ENCODE data around the gene RAB1B. TPM values are rescaled to one million over a fixed set of nuclear protein-coding genes. Genes with fewer than 3 reads are reported as not detected.
A peak's percentile ranks its signal among the peaks of the same experiment; 100 is the strongest.

RAB1B gene
- total RNA-seq (2021; ENCODE audit: unreplicated experiment) = 148 TPM
- polyA plus RNA-seq (2012) = 167 and 174 TPM in 2 replicates
- Bru-seq, nascent RNA = percentile 77 among the genes with signal in this experiment
- BruChase-seq, experiment 1, labeled RNA remaining after a 6-hour chase = percentile 92 among the genes with signal in this experiment
- percentile 85 among the genes with signal in this experiment for BruChase-seq, experiment 2, labeled RNA remaining after a 2-hour chase
- long read RNA-seq, transcript RAB1B-201 (6 exons, 2,007 nt) = major isoform, 46 of 84 reads
- long read RNA-seq, partial matches to known transcripts = 31 of 84 reads
- long read RNA-seq, other reads (novel, unspliced or antisense) = 7 of 84 reads

- H2AFZ ChIP-seq (ENCODE audit: low read depth, low read length, poor library complexity, severe bottlenecking) = no peak within 1 kb of the TSS
- peak within 1 kb of the TSS; percentile 70 for H3K4me2 ChIP-seq (ENCODE audit: low read length)
- ATAC-seq = peak; percentile 85
- CTCF ChIA-PET = interaction anchor here (1.0 to 2.6 kb wide), 5 partner anchors 14 to 117 kb away, joined by 3 to 9 read pairs (median 8); partner anchors contain the start of gene YIF1A
- no peaks in the 10 kb centered on the region for H3K9me2 ChIP-seq (ENCODE audit: insufficient read depth)
- peak; percentile 38 for TF ChIP-seq POLR2A (IDR thresholded peaks at IDR 0.05; ENCODE audit: borderline replicate concordance, extremely low read depth, insufficient read depth, insufficient read length)
- peak; percentile 70 for TF ChIP-seq POLR2AphosphoS5 (IDR thresholded peaks at IDR 0.05; ENCODE audit: low read depth, low read length)
- TF ChIP-seq YY1 (IDR thresholded peaks at IDR 0.05; ENCODE audit: extremely low read depth, insufficient replicate concordance, low read depth, low read length) = peak; percentile 91
- TF ChIP-seq ZBTB33 (IDR thresholded peaks at IDR 0.05; ENCODE audit: extremely low read depth, insufficient replicate concordance, low read length) = no peak
- no peak for TF ChIP-seq CBX3 (IDR thresholded peaks at IDR 0.05; ENCODE audit: low read depth)
- intact Hi-C loops (cut with micrococcal nuclease) = no loop called here
- H3K27ac ChIP-seq (ENCODE audit: low read depth, low read length) = peak within 1 kb of the TSS; percentile 69
- no peaks in the 10 kb centered on the region for H3K9me3 ChIP-seq (ENCODE audit: control insufficient read depth in 1 of 2, insufficient read depth in 1 of 2, low read depth in 1 of 2, low read length in 2 of 2)
- peaks cover 6 to 26% of the 10 kb centered on the region in 2 experiments for H3K4me1 ChIP-seq (ENCODE audit: control insufficient read depth in 1 of 2, insufficient read depth in 2 of 2, low read length in 2 of 2)
- H3K4me3 ChIP-seq (replicated peaks in 1 of 2; ENCODE audit: low read depth in 1 of 2, low read length in 2 of 2) = peak within 1 kb of the TSS; percentile 93 to 99
- no peaks in the 10 kb centered on the region for H3K27me3 ChIP-seq (ENCODE audit: insufficient read depth, low read length)
- BruUV-seq (replicated peaks) = no TSS peak
- RAD21 ChIA-PET (ENCODE audit: low non-redundant PET in 1 of 2, low total read pairs in 2 of 2, uncharacterized antibody in 2 of 2, unreplicated experiment in 2 of 2) = no interaction called here
- peak; percentile 99 for DNase-seq (ENCODE audit: low read depth, low spot score)
- H3K9ac ChIP-seq (ENCODE audit: low read length) = peak within 1 kb of the TSS; percentile 85
- H3K36me3 ChIP-seq (ENCODE audit: control insufficient read depth in 1 of 2, insufficient read depth in 2 of 2, low read length in 2 of 2) = peaks cover 16 to 19% of the 10 kb centered on the region in 2 experiments; a peak in 3 of 4 replicates
- POLR2A ChIA-PET = interaction anchor here (0.7 to 2.3 kb wide), 7 partner anchors 13 to 1782 kb away, joined by 3 to 18 read pairs (median 6); partner anchors contain the start of genes MRPL11 and YIF1A
- peaks cover 31% of the 10 kb centered on the region for H3K79me2 ChIP-seq (ENCODE audit: insufficient read depth, low read length)
- no peaks in the 10 kb centered on the region for H4K20me1 ChIP-seq (ENCODE audit: insufficient read depth)
Observed at GRCh38 chr11:66268244-66268951, at the start of gene RAB1B. Gene RAB1B (plus strand): TSS chr11:66268639. CDS start chr11:66268680, 41 bp downstream.
